ENCODE measurements around the gene KANSL3.
"Not testable (repeated sequence)": the region's sequence is repeated elsewhere in the genome, so short reads cannot be mapped to it uniquely, and the experiment has no call there.

KANSL3 gene

DNA sequence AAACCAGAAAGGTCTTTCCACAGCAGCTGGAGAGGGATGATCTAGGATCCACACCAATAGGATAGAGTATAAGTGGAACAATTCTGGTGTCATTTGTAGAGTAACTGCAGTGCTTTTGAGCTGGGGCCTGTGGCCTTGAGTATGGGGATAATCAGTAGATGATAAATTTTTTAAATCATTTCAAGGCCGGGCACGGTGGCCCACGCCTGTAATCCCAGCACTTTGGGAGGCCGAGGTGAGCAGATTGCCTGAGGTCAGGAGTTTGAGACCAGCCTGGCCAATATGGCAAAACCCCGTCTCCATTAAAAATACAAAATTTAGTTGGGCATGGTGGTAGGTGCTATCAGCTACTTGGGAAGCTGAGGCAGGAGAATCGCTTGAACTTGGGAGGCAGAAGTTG is 80.7 kb downstream of the KANSL3 start:
- DNase-seq (ENCODE audit: low read depth) = not testable (repeated sequence)

DNA sequence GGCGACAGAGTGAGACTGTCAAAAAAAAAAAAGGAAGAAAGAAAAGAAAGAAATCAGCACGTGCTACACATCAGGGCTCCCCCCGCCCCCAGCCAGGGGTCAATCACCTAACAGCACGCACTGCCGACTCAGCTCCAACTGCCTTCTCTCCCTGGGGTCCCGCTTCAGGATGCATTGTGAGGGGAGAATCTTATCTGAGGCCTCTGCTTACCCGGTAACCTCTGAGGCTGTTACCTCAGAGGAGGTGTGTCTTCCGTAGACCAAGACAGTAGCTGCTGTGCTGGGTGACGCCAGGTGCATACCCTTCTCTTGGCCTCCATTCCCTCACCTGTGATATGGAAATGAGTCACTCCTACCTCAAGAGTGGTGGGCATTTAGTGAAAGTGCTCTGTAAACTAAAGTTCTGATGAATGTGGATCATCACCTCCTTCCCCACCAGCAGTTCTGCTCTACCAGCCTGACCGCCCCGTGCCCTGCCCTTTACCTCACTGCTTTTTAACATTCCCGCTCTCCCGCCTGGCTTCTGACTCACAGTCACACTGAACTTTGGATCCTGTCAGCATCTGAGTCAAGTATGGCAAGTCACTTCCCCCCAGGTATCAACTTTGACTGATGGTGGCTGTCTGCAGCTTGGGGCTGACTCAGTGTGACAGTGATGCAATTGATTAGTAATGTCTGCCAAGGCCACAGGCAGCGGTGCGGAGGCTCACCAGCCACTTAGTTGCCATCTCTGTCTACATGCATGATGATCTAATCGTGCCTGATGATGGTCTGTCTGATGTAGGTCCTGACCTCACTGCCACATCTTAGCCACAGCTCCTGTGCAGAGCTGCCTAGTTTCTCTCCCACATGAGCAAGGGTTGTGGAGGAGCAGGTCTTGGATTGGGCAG is 81.4 kb downstream of the KANSL3 start:
- no peak for DNase-seq (ENCODE audit: low read depth)

DNA sequence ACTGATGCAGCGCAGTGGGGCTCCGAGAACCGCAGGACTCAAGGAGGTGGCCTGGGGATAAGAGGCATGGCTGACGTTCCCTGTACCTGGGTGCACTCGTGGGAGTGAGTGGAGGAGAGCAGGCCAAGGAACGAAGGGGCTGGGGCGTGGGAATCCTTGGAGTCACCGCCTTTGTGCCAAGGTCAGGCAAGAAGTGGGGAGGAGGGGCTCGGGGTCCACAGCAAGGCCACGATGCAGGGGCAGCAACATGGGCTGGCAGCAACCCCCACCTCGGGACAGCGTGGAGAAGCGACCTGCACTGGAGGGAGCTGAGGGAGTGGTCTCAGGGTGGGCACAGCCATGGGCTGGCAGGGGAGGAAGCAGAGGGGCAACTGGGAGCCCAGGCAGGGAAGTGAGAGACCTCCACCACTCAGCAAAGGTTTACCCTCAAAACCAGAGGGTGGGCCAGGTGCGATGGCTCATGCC is 82.9 kb downstream of the KANSL3 start:
- no peak for DNase-seq (ENCODE audit: low read depth)

DNA sequence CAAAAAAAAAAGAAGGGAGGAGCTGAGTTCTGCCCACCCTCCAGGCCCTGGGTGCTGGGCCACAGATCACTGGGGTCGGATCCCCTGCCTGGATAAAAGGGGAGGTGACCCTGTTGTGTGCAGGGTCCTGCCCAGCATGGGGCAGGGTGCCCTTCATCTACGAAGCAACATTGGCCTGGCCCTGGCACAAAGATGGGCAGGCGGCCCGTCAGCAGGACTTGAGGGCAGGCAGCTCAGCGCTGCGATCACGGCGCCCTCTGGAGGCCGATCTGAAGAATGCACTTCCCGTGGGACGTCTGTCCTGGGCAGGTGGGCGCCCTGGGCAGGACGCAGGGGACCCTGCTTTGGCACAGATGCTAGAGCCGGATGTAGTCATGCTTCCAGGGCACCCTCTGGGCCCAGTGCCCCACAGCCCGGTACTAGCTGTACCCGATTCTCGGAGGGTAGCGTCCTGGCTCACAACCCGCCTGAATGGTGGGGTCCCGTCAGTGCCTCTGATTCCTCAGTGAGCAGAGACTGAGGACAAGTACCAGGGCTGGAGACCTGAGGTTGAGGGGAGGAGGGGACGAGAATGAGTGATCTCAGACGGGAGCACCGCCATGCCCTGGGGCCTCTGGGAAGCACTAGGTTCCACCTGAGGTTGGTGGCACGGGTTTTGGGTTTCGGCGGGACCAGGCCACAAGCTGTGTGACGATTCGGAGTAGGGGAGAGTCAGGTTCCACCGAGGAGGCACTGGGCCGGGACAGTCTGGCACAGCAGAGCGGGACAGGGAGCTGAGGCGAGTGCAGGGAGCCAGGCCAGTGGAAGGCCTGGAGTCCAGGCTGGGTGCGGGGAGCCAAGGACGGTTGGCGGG is 83.6 kb downstream of the KANSL3 start:
- no peak for DNase-seq (ENCODE audit: low read depth)

DNA sequence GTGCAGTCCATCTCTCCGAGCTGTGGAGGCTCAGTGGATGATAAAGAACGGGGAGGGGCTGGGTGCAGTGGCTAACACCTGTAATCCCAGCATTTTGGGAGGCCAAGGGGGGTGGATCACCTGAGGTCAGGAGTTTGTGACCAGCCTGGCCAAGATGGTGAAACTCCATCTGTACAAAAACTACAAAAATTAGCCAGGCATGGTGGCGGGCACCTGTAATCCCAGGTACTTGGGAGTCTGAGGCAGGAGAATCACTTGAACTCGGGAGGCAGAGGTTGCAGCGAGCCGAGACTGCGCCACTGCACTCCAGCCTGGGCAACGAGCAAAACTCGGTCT is 84.2 kb downstream of the KANSL3 start:
- not testable (repeated sequence) for DNase-seq (ENCODE audit: low read depth)

DNA sequence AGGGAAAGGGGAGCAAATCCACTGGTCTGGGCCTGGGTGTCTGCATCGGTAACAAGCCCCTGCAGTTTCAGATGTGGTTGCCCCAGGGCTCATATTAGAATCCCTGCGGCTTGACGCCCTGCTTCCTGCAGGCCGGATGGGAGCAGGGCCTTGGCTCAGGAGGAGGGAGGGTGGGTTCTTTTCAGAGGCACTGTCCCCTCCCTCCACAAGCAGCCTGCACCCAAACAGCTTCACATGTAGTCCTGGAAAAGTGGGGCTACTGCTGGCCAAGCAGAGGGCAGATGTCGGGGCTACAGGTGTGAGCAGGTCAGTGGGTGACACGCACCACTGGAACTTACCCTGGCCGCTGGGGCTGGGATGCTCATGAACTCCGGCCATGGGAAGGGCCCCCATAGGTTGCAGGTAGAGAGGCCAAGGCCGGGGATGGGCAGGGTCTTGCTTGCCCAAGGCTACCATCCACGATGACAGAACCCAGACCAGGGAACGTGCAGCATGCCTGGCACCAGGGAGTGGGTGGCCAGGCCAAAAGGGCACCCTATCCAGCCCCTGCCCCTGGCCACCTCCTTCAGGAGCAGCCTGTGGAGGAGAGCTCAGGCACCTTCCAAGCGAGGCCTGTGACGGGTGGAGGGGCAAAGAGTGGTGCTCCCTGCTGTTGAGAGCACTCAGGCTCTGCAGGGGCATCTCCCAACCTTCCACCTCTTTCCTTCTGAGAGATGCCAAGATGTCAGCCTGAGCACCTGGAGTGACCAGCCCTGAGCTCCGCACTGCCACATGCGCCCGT is 84.7 kb downstream of the KANSL3 start:
- DNase-seq (ENCODE audit: low read depth) = no peak

DNA sequence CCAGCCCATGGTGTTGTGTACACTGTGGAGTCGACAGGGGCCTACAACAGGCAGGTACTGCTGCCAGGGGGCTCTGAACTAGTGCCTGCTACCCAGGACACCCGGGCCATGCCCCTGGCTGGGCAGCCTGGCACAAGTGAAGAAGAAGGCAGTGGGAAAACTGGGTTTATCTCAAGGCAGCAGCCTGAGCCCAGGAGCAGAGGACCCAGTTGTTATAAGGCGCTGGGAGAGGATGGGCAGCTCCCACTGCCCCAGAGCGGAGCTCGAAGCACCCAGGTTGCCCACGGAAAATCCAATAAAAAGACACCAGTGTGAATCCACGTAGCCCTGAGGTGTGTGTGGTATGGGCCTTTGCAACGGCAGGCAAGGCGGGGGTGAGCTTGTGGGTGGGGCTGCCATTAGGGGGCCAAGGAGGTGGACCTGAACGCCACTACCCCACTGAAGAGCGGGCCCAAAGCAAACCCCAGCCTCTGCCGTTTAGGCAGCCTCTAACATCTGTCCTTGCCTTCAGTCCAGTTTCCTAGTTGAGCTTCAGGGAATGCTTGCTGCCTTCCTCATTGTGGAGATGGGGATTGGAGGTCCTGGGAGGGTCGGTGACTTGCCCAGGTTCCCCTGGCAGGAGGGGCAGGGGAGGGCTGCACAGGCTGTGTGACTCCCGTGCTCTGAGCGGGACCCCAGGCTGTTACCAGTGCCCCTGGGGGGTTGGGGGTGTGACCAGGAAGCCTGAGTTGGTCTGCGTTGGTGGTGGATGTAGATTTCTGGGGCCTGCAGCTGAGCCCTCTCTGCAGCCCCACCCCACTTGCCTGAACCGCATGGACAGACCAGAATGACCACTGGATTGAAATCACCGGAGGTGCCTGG is 85.6 kb downstream of the KANSL3 start:
- DNase-seq (ENCODE audit: low read depth) = no peak

DNA sequence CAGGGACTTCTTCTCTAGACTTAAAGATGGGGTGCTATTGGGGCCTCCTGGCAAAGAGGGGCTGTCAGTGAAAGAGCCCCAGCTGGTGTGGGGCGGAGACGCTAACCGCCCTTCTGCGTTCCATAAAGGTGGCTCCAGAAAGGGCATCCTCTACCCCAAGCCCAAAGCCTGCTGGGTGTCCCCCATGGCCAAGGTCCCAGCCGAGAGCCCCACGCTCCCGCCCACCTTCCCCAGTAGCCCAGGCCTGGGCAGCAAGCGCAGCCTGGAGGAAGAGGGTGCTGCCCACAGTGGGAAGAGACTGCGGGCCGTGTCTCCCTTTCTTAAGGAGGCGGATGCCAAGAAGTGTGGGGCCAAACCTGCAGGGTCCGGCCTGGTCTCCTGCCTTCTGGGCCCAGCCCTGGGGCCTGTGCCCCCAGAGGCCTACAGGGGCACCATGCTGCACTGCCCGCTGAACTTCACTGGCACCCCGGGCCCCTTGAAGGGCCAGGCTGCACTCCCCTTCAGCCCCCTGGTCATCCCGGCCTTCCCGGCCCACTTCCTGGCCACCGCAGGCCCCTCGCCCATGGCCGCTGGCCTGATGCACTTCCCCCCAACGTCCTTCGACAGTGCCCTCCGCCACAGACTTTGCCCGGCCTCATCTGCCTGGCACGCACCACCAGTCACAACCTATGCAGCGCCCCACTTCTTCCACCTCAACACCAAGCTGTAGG is 86.4 kb downstream of the KANSL3 start:
- no peak for DNase-seq (ENCODE audit: low read depth)

DNA sequence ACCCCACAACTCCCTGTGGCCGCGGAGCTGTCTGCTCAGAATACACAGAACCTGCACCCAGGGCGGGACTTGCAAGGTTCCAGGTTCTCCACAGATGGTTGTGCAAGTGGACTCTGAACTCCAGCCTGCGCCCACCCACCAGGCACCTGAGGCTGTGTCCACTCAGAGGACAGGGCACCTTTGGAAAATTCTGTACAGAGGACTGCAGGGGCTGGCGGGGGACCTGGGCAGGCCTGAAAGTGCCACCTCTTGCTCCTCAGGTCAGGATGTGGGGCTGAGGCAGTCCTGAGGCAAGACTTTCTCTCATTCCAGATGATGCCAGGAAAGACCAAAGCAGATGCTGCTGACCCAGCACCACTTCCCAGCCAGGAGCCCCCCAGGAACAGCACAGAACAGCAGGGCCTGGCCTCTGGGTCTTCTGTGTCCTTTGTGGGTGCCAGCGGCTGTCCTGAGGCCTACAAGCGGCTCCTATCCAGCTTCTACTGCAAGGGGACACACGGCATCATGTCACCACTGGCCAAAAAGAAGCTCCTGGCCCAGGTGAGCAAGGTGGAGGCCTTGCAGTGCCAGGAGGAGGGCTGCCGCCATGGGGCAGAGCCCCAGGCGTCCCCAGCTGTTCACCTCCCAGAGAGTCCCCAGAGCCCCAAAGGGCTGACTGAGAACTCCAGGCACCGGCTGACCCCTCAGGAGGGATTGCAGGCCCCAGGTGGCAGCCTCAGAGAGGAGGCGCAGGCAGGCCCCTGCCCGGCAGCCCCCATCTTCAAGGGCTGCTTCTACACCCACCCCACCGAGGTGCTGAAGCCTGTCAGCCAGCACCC is 87.1 kb downstream of the KANSL3 start:
- no peak for DNase-seq (ENCODE audit: low read depth)

DNA sequence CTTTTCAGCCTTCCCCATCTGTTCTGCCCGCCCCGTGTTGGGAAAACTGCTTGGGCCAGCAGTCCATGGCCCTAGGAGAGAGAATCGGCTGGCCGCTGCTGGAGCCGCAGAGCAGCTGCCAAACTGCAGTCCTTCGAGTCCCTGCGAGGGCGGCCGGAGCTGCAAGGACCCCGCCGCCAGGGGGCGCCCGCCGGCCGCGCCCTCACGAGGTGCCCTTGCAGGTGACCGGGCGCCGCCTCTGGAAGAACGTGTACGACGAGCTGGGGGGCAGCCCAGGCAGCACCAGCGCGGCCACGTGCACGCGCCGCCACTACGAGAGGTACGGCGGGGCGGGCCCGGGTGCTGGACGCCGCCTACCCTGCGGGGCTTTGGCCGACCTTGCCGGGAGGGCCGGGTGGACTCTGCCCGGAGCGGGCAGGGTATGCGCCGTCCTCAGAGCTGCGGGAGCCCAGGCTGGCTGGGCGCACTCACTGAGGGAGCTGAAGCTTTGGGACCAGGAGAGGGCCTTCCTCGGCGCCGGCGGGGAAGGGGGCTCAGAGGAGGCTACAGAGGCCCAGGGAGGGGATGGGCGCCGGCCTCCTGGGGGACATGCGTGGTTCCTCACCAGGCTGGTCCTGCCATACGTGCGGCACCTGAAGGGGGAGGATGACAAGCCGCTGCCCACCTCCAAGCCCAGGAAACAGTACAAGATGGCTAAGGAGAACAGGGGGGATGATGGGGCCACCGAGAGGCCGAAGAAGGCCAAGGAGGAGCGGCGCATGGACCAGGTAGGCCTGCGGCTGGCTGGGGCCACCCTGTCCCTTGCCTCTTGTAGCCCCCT is 87.9 kb downstream of the KANSL3 start:
- no peak for DNase-seq (ENCODE audit: low read depth)

DNA sequence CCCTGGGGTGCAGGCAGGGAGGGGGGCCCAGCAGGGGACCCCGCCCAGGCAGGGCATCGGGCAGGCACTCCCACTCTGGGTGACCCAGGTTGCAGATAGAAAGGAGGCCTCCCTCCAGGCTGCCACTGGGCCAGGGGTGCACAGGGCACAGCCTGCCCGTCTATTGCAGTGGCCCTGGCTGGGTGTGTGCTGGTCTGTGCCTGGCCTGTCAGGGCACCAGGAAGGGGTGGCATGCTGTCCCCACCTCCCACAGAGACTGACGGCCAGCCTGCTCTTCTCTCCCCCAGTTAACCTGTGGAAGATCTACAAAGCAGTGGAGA is 88.7 kb downstream of the KANSL3 start:
- no peak for DNase-seq (ENCODE audit: low read depth)

DNA sequence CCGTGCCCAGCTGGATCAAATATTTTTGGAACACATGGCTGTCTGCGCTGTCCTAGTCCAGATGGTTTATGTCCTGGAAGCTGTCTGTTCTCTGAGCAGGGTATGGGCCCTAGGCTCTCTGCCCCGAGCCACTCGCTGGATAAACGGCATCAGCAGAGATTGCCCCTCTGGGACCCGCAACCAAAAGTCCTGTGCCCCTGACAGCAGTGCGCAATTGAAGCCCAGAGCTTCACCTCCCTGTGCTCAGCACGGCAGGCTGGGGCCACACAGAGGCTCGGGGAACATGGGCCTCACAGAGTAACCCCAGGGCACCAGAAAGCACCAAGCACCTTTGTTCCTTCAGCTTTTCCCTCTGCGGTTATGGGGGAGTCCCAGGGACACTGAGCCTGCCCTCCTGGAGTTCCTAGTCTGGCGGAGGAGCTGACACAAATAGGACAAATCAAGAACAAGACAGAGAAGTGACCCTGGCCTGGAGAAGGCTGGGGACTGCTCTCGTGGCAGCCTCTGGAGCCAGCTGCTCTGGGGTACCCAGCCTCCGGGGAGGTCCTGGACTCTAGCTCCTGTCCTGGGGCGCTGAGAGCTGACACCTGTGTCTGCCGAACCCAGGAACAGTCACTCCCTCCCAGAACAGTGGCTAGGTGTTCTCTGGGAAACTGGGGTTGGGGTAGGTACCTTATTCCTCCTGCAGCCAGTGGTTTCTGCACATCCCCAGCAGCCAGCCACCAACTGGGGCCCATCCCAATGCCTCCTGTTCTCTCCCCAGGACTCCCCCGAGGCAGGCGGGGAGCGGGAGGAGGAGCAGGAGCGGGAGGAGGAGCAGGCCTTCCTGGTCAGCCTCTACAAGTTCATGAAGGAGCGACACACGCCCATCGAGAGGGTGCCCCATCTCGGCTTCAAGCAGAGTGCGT is 89.3 kb downstream of the KANSL3 start:
- no peak for DNase-seq (ENCODE audit: low read depth)

DNA sequence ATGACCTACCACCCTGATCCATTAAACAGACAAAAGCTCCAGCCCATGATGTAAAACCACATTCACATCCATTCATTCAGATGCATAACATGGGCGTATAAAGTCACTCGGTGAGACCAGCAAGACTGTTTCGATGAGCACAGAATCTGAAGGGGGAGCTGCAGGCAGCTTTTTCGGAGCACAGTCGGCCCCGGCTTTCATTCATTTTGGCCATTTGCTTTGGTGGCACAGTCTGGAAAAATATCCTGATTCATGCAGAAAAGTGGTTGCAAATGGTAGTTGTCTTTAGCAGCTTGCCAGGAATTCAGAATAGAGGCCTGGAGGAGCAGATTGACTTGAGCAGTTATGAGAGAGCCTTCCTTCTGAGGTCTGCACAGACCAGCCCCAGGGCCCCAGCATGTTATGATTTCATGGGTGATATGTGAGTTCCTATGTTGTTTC is 90.4 kb downstream of the KANSL3 start:
- DNase-seq (ENCODE audit: low read depth) = no peak

DNA sequence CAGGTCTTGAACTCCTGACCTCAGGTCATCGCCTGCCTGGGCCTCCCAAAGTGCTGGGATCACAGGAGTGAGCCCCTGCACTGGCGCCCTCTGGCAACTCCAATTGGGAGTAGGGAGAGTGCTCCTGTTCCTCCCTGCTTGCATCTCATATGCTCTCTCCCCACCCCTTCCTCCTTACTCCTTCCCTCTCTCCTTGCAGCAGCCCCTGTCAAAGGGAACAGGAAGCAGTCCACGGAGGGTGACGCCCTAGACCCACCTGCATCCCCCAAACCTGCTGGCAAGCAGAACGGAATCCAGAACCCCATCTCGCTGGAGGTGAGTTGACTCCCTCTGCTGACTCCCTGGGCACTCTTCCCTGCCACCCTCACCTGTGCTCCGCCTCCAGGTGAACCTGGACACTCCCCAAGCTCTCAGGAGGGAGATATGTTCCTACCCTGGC is 90.9 kb downstream of the KANSL3 start:
- DNase-seq (ENCODE audit: low read depth) = no peak

DNA sequence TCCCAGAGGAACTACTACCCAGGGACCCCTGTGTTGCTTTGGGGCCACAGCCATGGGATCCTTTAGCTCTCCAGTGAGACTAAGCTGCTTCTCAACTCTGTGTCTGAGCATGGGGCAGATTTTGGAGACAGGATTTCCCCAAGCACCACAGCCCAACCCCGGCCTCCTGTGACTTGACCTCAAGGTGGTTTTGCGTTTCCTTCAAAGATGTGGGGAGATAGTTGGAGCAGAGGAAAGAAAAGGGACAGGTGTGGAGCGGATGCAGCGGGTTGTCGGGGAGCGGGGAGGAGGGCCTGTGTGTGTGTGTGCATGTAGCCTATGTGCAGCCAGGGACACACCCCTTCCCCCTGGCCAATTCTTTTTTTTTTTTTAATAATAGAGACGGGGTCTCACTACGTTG is 91.3 kb downstream of the KANSL3 start:
- DNase-seq (ENCODE audit: low read depth) = no peak

DNA sequence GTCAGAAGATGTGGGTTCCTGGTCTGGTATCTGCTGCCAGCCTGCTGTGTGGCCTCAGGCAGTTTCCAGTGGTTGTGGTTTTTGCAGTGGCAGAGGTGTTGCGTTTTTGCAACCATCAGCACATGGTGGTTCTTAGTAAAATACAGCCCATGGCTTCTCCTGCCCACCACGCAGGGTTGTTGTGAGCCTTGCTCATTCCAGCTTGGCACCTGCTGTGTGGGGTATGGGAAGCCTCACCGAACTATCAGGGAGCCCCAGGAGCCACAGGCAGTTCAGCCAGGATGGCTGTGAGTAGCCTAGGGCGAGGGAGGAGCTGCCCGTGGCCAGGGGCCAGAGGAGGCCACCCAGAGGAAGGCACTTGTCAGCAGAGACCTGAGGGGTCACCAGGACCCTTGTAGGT is 91.8 kb downstream of the KANSL3 start:
- DNase-seq (ENCODE audit: low read depth) = no peak
